ENCODE results near the gene ZC3H4. TPM values are rescaled to one million over a fixed set of nuclear protein-coding genes. Genes with fewer than 3 reads are reported as not detected.
A peak's percentile ranks its signal among the peaks of the same experiment; 100 is the strongest.

Gene ZC3H4
- polyA plus RNA-seq, 1 donor: 27.4 TPM

DNA sequence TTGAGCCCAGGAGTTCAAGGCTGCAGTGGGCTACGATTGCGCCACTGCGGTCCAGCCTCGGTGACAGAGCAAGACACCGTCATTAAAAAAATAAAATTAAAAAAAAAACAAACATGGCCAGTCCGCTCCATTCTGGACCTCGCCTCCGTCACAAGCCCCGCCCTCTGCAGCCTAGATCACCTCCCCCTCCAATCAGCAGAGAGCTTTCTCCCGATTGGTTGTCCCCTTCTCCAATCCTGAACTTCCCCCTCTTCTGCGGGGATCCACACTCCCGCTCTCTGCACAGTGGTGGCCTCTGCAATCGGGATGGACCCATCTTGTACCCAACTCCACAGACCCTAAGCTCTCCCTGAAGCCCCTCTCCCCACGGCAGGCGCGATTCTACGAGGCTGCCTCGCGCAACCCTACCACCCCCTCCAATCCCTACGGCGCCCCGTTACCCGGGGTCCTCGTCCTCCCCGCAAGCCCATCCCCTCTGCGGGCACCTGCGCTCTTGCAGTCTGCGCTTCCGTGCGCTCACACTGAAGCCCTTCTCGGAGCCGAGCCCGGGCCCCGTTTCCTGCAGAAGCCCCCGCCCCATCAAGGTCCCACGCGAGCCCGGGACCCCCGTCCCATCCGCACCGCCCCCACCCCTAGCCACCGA, 65.7 kb downstream of the ZC3H4 start:
- DNase-seq: peak; percentile 66 to 74
- 7% methylated on average over 3 of the region's 42 CpGs for WGBS (ENCODE audit: insufficient coverage, low lambda C conversion rate)
- peaks cover 2% of the 10 kb centered on the region for H3K36me3 ChIP-seq (ENCODE audit: control insufficient read depth, insufficient read depth, low read length)

GRCh38 chr19:47047272-47047762, 66.3 kb downstream of the ZC3H4 start:
- WGBS (ENCODE audit: insufficient coverage, low lambda C conversion rate): 100% methylated on average over 1 of the region's 13 CpGs
- H3K4me3 ChIP-seq (ENCODE audit: low read length): peak overlapping the region; percentile 75
- H3K4me1 ChIP-seq (ENCODE audit: control insufficient read depth, insufficient read depth, low read length): no peaks in the 10 kb centered on the region
- no peak for DNase-seq
- H3K27ac ChIP-seq (ENCODE audit: low read length): peak overlapping the region; percentile 43
- peaks cover 2% of the 10 kb centered on the region for H3K36me3 ChIP-seq (ENCODE audit: control insufficient read depth, insufficient read depth, low read length)
- no peaks in the 10 kb centered on the region for H3K9me3 ChIP-seq (ENCODE audit: control insufficient read depth, low read depth, low read length)
- no peaks in the 10 kb centered on the region for H3K27me3 ChIP-seq (ENCODE audit: control insufficient read depth, insufficient read depth, low read length)

More for the DNA sequence above, 65.7 kb downstream of the ZC3H4 start:
- Histone ChIP-seq H3K27ac (ENCODE audit: low read length) (peak overlapping the region; percentile 43), H3K9me3 (ENCODE audit: control insufficient read depth, low read depth, low read length) (no peaks in the 10 kb centered on the region), H3K27me3 (ENCODE audit: control insufficient read depth, insufficient read depth, low read length) (no peaks in the 10 kb centered on the region), H3K4me3 (ENCODE audit: low read length) (peak overlapping the region; percentile 75), H3K4me1 (ENCODE audit: control insufficient read depth, insufficient read depth, low read length) (no peaks in the 10 kb centered on the region)

DNA sequence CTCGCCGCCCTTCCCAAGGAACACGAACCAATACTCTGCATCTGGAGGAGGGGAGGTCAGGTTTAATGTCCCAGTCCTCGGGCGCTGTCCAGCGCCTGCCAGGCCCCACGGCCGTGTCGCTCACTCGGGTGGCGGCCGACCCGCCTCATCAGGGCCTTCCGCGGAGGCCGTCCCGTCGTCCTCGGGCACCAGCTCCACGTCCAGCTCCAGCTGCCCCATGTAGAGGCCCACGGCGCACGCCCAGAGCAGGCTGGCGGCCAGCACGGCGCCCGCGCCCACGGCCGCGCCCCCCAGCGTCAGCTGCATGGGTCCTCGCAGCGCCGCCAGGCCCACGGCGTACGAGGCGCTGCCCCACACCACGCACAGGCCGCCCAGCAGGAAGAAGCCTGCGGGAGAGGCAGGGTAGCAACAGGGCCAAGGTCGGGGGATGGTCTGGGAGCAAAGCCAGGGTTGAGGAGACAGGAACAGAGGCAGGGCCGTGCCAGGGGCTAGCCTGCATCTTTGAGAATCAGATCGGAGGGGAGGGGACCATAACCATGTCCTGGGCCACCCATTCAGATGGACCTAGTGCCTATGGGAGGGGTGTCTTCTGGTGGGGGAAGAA, 67.6 kb downstream of the ZC3H4 start:
- no peaks in the 10 kb centered on the region for H3K27me3 ChIP-seq (ENCODE audit: control insufficient read depth, insufficient read depth, low read length)
- no peak for DNase-seq
- H3K4me3 ChIP-seq (ENCODE audit: low read length): no peak overlapping the region
- 100% methylated on average over 3 of the region's 45 CpGs for WGBS (ENCODE audit: insufficient coverage, low lambda C conversion rate)
- no peak overlapping the region for H3K27ac ChIP-seq (ENCODE audit: low read length)
- peaks cover 2% of the 10 kb centered on the region for H3K36me3 ChIP-seq (ENCODE audit: control insufficient read depth, insufficient read depth, low read length)
- no peaks in the 10 kb centered on the region for H3K4me1 ChIP-seq (ENCODE audit: control insufficient read depth, insufficient read depth, low read length)
- H3K9me3 ChIP-seq (ENCODE audit: control insufficient read depth, low read depth, low read length): no peaks in the 10 kb centered on the region

- Histone ChIP-seq H3K4me3 (ENCODE audit: low read length) (no peak overlapping the region), H3K27ac (ENCODE audit: low read length) (no peak overlapping the region), H3K27me3 (ENCODE audit: control insufficient read depth, insufficient read depth, low read length) (no peaks in the 10 kb centered on the region), H3K9me3 (ENCODE audit: control insufficient read depth, low read depth, low read length) (no peaks in the 10 kb centered on the region), H3K4me1 (ENCODE audit: control insufficient read depth, insufficient read depth, low read length) (no peaks in the 10 kb centered on the region), H3K36me3 (ENCODE audit: control insufficient read depth, insufficient read depth, low read length) (peaks cover 2% of the 10 kb centered on the region)
- WGBS (ENCODE audit: insufficient coverage, low lambda C conversion rate): 100% methylated on average over 3 of the region's 56 CpGs
- DNase-seq: no peak
Measured at GRCh38 chr19:47044946-47045866, 68.4 kb downstream of the ZC3H4 start.

GRCh38 chr19:47040869-47041268, 72.7 kb downstream of the ZC3H4 start:
- no peak for DNase-seq
- no peak overlapping the region for H3K4me3 ChIP-seq (ENCODE audit: low read length)
- H3K27me3 ChIP-seq (ENCODE audit: control insufficient read depth, insufficient read depth, low read length): no peaks in the 10 kb centered on the region
- no CpG with 5 or more reads among the region's 8 CpGs for WGBS (ENCODE audit: insufficient coverage, low lambda C conversion rate)
- H3K4me1 ChIP-seq (ENCODE audit: control insufficient read depth, insufficient read depth, low read length): peaks cover 5% of the 10 kb centered on the region
- peaks cover 2% of the 10 kb centered on the region for H3K36me3 ChIP-seq (ENCODE audit: control insufficient read depth, insufficient read depth, low read length)
- H3K27ac ChIP-seq (ENCODE audit: low read length): no peak overlapping the region
- no peaks in the 10 kb centered on the region for H3K9me3 ChIP-seq (ENCODE audit: control insufficient read depth, low read depth, low read length)

DNA sequence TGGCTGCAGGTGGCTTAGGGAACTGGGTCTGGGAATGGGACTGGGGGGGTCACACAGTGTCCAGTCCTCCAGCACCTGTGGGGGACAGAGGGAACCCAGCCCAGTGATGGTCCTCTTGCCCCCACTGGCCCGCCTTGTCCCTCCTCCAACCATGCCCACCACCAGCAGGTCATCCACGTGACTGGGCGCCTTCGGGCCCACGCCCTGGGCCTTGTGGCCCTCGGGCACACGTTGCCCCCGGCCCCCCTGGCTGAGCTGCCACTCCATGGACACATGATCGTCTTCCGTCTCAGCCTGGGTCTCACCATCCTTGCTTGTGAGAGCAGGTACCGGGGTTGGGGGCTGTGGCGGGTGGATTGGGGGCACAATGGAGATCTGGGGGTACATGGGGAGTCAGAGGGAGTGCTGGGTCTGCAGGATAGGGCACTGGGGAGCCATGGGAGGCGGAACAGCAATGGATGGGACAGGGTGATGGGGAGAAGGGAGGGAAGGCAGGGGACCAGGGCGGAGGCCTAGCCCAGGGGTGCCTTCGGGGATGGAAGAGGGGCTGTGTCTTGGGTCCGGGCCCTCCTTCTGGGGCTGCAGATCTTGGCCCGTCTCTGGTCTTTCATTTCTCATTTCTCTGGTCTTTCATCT, 74.2 kb downstream of the ZC3H4 start:
- peaks cover under 1% of the 10 kb centered on the region for H3K36me3 ChIP-seq (ENCODE audit: control insufficient read depth, insufficient read depth, low read length)
- H3K9me3 ChIP-seq (ENCODE audit: control insufficient read depth, low read depth, low read length): no peaks in the 10 kb centered on the region
- WGBS (ENCODE audit: insufficient coverage, low lambda C conversion rate): no CpG with 5 or more reads among the region's 17 CpGs
- H3K4me3 ChIP-seq (ENCODE audit: low read length): no peak overlapping the region
- no peak overlapping the region for H3K27ac ChIP-seq (ENCODE audit: low read length)
- no peaks in the 10 kb centered on the region for H3K27me3 ChIP-seq (ENCODE audit: control insufficient read depth, insufficient read depth, low read length)
- peaks cover 11% of the 10 kb centered on the region for H3K4me1 ChIP-seq (ENCODE audit: control insufficient read depth, insufficient read depth, low read length)
- DNase-seq: no peak

DNA sequence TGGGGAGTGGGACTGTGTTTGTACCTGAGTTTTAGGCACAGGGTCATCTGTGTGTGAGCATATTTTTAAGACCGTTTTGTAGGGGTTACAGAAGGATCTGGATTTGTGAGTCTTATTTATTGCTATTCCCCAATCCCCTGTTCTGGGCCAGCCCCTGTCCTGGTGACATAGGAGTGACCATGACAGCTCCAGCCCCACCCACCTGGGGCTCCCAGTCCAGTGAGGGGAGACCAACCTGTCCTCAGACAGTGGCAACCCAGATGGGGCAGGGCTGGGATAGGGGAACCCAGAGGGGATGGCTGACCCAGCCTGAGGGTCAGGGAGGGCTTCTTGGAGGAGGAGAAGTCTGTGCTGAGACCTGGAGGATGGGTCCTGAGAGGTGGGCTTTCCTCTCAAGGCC, 75.8 kb downstream of the ZC3H4 start:
- peaks cover 11% of the 10 kb centered on the region for H3K4me1 ChIP-seq (ENCODE audit: control insufficient read depth, insufficient read depth, low read length)

DNA sequence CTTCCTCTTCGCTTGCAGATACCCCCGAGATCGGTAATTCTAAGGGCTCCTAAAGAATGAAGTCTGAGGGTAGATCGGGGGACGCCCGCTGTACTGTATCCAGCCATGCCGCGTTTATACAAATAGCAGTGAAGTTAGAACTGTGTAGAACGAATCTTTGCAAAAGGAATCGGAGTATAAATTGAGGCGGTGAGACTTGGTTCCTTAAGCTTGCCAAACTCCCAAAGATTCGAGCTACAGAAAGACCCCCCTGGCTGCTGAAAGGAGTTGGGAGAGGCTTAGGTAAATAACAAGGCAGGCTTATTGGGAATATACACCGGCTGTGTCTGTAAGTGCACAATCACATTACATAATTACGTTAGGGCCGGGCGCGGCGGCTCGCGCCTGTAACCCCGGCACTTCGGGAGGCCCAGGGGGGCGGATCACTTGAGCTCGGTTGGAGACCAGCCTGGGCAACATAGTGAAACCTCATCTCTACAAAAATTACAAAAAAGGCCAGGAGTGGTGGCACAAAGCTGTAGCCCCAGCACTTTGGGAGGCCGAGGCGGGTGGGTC, 77.4 kb downstream of the ZC3H4 start:
- Histone ChIP-seq H3K27ac (ENCODE audit: low read length) (peak overlapping the region; percentile 56), H3K36me3 (ENCODE audit: control insufficient read depth, insufficient read depth, low read length) (no peaks in the 10 kb centered on the region), H3K9me3 (ENCODE audit: control insufficient read depth, low read depth, low read length) (no peaks in the 10 kb centered on the region), H3K4me3 (ENCODE audit: low read length) (peak overlapping the region; percentile 44), H3K4me1 (ENCODE audit: control insufficient read depth, insufficient read depth, low read length) (peaks cover 11% of the 10 kb centered on the region), H3K27me3 (ENCODE audit: control insufficient read depth, insufficient read depth, low read length) (peaks cover 5% of the 10 kb centered on the region)
- peak; percentile 50 to 85 for DNase-seq
- WGBS (ENCODE audit: insufficient coverage, low lambda C conversion rate): no CpG with 5 or more reads among the region's 26 CpGs

More for the DNA sequence above, 75.8 kb downstream of the ZC3H4 start:
- Histone ChIP-seq H3K9me3 (ENCODE audit: control insufficient read depth, low read depth, low read length) (no peaks in the 10 kb centered on the region), H3K4me3 (ENCODE audit: low read length) (no peak overlapping the region), H3K27ac (ENCODE audit: low read length) (no peak overlapping the region), H3K27me3 (ENCODE audit: control insufficient read depth, insufficient read depth, low read length) (no peaks in the 10 kb centered on the region), H3K36me3 (ENCODE audit: control insufficient read depth, insufficient read depth, low read length) (no peaks in the 10 kb centered on the region)
- WGBS (ENCODE audit: insufficient coverage, low lambda C conversion rate): no CpG with 5 or more reads among the region's 1 CpG
- no peak for DNase-seq

DNA sequence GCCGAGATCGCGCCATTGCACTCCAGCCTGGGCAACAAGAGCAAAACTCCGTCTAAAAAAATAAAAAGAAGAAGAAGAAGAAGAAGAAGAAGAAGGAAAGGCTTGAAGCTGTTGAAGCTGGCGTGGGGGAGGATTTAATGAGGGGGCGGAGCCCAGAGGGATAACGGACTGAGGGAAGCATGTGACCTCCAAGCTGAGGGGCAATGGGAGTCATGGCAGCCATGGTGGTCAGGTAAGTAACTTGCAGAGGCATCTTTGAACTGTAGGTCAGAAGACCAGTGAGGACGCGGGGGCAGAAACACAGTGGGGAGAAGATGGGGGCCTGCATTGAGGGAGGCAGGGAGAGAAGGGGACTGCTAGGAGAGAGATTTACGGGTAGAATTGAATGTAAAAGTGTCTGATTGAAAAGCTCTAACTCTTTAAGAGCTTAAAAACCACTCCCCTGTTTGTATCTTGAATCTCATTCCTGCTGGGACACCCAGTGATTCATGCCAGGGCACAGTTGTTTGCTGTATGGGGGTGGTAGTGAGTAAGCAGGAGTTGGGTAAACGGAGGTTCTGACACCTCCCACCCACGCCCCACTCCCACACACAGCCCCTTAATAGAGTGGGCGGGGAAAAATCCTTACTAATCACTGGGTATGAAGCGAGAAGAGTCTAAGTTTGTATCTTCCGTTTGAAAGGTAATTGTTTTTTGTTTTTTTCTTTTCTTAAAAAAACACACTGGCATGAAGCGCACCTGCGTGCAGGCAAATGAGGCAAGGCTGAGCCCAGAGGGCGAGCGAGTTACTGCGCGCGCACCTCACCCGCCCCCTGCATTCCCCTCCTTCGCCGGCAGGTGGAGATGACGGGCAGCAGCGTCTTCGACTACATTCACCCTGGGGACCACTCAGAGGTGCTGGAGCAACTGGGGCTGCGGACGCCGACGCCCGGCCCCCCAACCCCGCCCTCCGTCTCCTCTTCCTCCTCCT, 78.2 kb downstream of the ZC3H4 start:
- peak overlapping the region; percentile 56 for H3K27ac ChIP-seq (ENCODE audit: low read length)
- H3K9me3 ChIP-seq (ENCODE audit: control insufficient read depth, low read depth, low read length): no peaks in the 10 kb centered on the region
- DNase-seq: peak; percentile 82 to 91
- peak overlapping the region; percentile 44 for H3K4me3 ChIP-seq (ENCODE audit: low read length)
- H3K4me1 ChIP-seq (ENCODE audit: control insufficient read depth, insufficient read depth, low read length): peaks cover 11% of the 10 kb centered on the region
- peaks cover 12% of the 10 kb centered on the region for H3K27me3 ChIP-seq (ENCODE audit: control insufficient read depth, insufficient read depth, low read length)
- WGBS (ENCODE audit: insufficient coverage, low lambda C conversion rate): 19% methylated on average over 3 of the region's 35 CpGs
- H3K36me3 ChIP-seq (ENCODE audit: control insufficient read depth, insufficient read depth, low read length): no peaks in the 10 kb centered on the region
